ENCODE results near the gene SLC66A3.

Gene SLC66A3

DNA sequence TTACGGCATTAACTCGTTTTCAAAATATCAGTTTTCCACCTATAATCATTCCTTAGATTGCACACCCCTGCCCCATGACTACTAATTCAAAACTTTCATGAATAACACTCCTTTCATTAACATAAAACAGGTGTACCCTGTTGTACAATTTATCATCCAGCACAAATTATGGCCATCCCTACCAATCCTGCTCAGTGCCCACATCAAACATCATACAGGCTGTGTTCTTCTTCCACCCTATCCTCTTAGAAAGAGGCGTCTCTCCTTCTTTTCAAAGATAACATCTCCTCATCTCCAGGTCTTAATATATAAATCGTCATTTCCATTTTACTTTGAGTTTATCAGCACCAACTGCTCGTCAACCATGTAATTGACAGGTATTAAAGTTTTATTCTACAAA is 67.6 kb downstream of the SLC66A3 start:
- no peaks in the 10 kb centered on the region for H3K9me3 ChIP-seq (ENCODE audit: low read depth, low read length)
- DNase-seq (ENCODE audit: low read depth, low spot score) = no peak
- H3K36me3 ChIP-seq (ENCODE audit: insufficient read depth, low read length) = peaks cover 30% of the 10 kb centered on the region
- no peak overlapping the region for H3K4me3 ChIP-seq
- TF ChIP-seq POLR2AphosphoS5 (IDR thresholded peaks at IDR 0.05; ENCODE audit: borderline replicate concordance, low read depth, low read length) (no peak), FOXP2 (optimal IDR thresholded peaks at IDR 0.05; ENCODE audit: control extremely low read depth, extremely low read length, insufficient read depth) (no peak)
- no peak overlapping the region for H3K9ac ChIP-seq (ENCODE audit: insufficient read length)
- H3K27ac ChIP-seq = no peak overlapping the region

DNA sequence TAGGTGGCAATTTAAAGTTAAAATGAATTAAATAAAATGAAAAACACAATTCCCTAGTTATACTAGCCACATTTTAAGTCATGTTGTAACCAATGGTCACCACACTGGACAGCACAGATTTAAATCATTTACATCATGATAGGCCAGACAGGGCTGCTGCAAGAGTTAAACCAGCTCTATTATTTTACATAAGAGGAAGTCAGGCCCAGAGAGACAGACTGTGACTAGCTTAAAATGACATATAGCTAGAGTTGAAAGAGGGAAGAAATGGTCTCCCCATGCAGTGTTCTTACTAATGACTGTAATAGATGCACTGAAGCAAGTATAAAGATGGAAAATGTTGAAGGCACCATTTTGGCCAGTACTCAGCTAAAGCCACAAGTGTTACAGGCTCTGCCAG is 69.6 kb downstream of the SLC66A3 start:
- Histone ChIP-seq H3K4me3 (no peak overlapping the region), H3K36me3 (ENCODE audit: insufficient read depth, low read length) (peaks cover 15% of the 10 kb centered on the region), H3K9ac (ENCODE audit: insufficient read length) (no peak overlapping the region), H3K9me3 (ENCODE audit: low read depth, low read length) (no peaks in the 10 kb centered on the region), H3K27ac (no peak overlapping the region)
- no peak for DNase-seq (ENCODE audit: low read depth, low spot score)
- TF ChIP-seq EZH2 (IDR thresholded peaks at IDR 0.05) = no peak
- no peak for TF ChIP-seq POLR2AphosphoS5 (IDR thresholded peaks at IDR 0.05; ENCODE audit: borderline replicate concordance, low read depth, low read length)
- TF ChIP-seq FOXP2 (optimal IDR thresholded peaks at IDR 0.05; ENCODE audit: control extremely low read depth, extremely low read length, insufficient read depth) = no peak

DNA sequence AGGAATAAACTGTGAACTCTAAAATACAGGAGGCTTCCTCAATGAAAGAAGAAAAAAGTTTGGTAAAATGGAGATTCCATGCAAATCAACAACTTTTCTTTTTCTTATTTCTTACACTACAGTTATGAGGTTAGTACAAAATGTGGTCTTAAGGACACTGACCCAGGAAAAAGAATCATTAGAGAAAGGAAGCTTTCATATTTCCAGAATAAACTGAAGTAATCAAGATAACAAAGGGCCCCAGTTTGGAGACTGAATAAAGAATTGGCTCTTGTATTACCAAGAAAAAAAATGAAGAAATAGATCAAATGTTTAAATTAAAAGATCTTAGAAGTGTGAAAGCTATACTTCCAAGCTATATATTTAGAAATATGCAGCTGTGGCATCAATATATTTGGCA is 72.3 kb downstream of the SLC66A3 start:
- TF ChIP-seq FOXP2 (optimal IDR thresholded peaks at IDR 0.05; ENCODE audit: control extremely low read depth, extremely low read length, insufficient read depth) = no peak
- no peak for TF ChIP-seq POLR2AphosphoS5 (IDR thresholded peaks at IDR 0.05; ENCODE audit: borderline replicate concordance, low read depth, low read length)
- no peak for TF ChIP-seq EZH2 (IDR thresholded peaks at IDR 0.05)
- peaks cover 9% of the 10 kb centered on the region; the same call in 1 of the 2 replicates for H3K36me3 ChIP-seq (ENCODE audit: insufficient read depth, low read length)
- no peak for DNase-seq (ENCODE audit: low read depth, low spot score)
- H3K9me3 ChIP-seq (ENCODE audit: low read depth, low read length) = no peaks in the 10 kb centered on the region
- no peak overlapping the region for H3K9ac ChIP-seq (ENCODE audit: insufficient read length)
- H3K27ac ChIP-seq = no peak overlapping the region
- no peak overlapping the region for H3K4me3 ChIP-seq

Data from SK-N-MC (cell line).